Fibroblast of lung (primary cell): ENCODE results near the gene ENO3. TPM values are rescaled to one million over a fixed set of nuclear protein-coding genes. Genes with fewer than 3 reads are reported as not detected.

Experiments used
- DNase-seq, 2 donors: peaks; one replicate each; pipeline versions ENCODE4 v3.0.0 to v3.0.0-alpha.2; 2010; ENCODE audit warnings: low read depth in 2 of 2
- H2AFZ ChIP-seq: 2 replicates; pipeline ENCODE4 v1.5.1; 2012; ENCODE audit warnings: low read length, control low read depth, inconsistent platforms
- H3K27ac ChIP-seq: 2 replicates; pipeline ENCODE4 v1.5.1; 2011; ENCODE audit warnings: low read length, control low read depth; ENCODE audit not compliant: insufficient read depth
- H3K27me3 ChIP-seq: 2 replicates; pipeline ENCODE4 v1.5.1; 2011; ENCODE audit warnings: mild to moderate bottlenecking, low read length; ENCODE audit not compliant: control insufficient read depth, insufficient read depth
- H3K36me3 ChIP-seq: 2 replicates; pipeline ENCODE4 v1.5.1; 2011; ENCODE audit warnings: low read length; ENCODE audit not compliant: control insufficient read depth, insufficient read depth
- H3K4me1 ChIP-seq: 2 replicates; pipeline ENCODE4 v1.5.1; 2011; ENCODE audit warnings: low read length; ENCODE audit not compliant: control insufficient read depth, insufficient read depth; ENCODE audit errors: extremely low read depth
- H3K4me2 ChIP-seq: 2 replicates; pipeline ENCODE4 v1.5.1; 2011; ENCODE audit warnings: low read length, control low read depth; ENCODE audit not compliant: insufficient read depth; ENCODE audit errors: extremely low read depth
- H3K4me3 ChIP-seq, 4 experiments: fragments of 200-600 bp in 1 of 4; sonication (generic) in 1 of 4; replicated peaks in 1 of 4; 2 replicates each; pipeline ENCODE4 v1.5.1; 2011 to 2016; ENCODE audit warnings: low read length in 4 of 4, low read depth in 3 of 4, mild to moderate bottlenecking in 3 of 4, control low read depth in 2 of 4, inconsistent platforms in 1 of 4, mixed read lengths in 1 of 4; ENCODE audit not compliant: insufficient read depth in 1 of 4; ENCODE audit errors: control extremely low read depth in 1 of 4
- H3K79me2 ChIP-seq: 2 replicates; pipeline ENCODE4 v1.5.1; 2012; ENCODE audit warnings: mild to moderate bottlenecking, low read length, inconsistent platforms; ENCODE audit not compliant: control insufficient read depth, insufficient read depth
- H3K9ac ChIP-seq: 2 replicates; pipeline ENCODE4 v1.5.1; 2011; ENCODE audit warnings: mild to moderate bottlenecking, low read length, control low read depth; ENCODE audit not compliant: insufficient read depth
- H3K9me3 ChIP-seq: 2 replicates; pipeline ENCODE4 v1.5.1; 2012; ENCODE audit warnings: low read depth, low read length; ENCODE audit not compliant: control insufficient read depth, insufficient read depth
- H4K20me1 ChIP-seq: 2 replicates; pipeline ENCODE4 v1.5.1; 2011; ENCODE audit warnings: low read length; ENCODE audit not compliant: control insufficient read depth, insufficient read depth; ENCODE audit errors: extremely low read depth
- EZH2 ChIP-seq: IDR thresholded peaks from 2 replicates; pipeline ENCODE4 v1.5.1; 2012; ENCODE audit warnings: low read length, control low read depth, mild to moderate bottlenecking; ENCODE audit errors: missing control alignments
- polyA plus RNA-seq, 2 donors: library from polyadenylated mRNA; depleted of rRNA in 1 of 2; stranded (reverse) in 1 of 2; unstranded in 1 of 2; fragments of >200 nt; gene quantifications; 2 replicates each; pipeline ENCODE4 v1.2.1, GENCODE V29; 2011 to 2012; ENCODE audit warnings: missing spikeins in 1 of 2
- total RNA-seq: library from RNA; depleted of rRNA; stranded (reverse); fragments of >200 nt; gene quantifications from 2 replicates; pipeline ENCODE4 v1.2.1, GENCODE V29; 2014
- TF ChIP-seq, protein P1 (sequence below), 2 donors: IDR thresholded peaks in 1 of 2; conservative IDR thresholded peaks in 1 of 2; 1 replicate in 1 of 2; 2 replicates in 1 of 2; pipeline ENCODE4 v1.5.1; 2011 to 2012; ENCODE audit warnings: low read length in 2 of 2, control low read depth in 1 of 2, inconsistent platforms in 1 of 2, low read depth in 1 of 2, mild to moderate bottlenecking in 1 of 2

The ENO3 gene
- total and polyA plus RNA-seq, 2 donors (not counting 1 experiment from before 2014, with no cell fraction given) = 2.0 to 4.3 TPM

DNA sequence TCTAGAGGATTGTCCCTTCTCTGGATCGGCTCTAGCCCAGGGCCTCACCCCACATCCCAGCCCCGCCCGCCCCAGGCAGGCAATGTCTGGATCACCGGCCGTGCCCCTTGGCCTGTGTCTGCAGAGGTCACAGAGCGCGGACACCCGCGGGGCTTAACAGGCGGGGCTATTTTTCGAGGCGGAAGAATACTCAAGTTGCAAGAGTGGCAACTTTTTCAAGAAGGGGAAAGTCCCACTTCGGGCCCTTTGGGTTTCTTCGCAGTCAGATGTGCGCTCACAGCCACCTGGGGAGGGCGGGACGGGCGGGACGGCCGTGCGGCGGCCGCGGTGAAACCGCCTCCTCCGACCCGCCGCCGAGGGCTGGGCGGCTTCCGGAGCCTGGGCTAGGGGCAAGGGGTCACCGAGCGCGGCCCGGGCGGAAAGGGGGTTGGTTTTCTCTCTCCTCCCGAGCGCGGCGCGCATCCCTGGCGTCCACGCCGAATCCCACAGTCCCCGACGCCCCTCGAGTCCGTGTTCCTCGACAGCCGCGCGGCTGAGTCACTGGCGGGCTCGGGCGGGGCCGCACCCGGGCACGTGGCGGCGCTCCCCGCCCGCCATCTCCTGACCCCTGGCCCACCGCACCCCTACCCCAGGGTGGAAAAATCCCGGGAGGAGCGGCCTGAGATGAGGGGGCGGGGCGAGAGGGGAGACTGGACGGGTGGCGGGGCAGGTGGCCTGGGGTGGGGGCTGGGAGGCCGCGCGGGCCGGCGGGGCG is 1.4 kb upstream of the ENO3 start:
- peak overlapping the region; percentile 84 for H3K27ac ChIP-seq
- H4K20me1 ChIP-seq = peaks cover 2% of the 10 kb centered on the region
- TF ChIP-seq EZH2 = no peak
- TF ChIP-seq, protein P1, sequence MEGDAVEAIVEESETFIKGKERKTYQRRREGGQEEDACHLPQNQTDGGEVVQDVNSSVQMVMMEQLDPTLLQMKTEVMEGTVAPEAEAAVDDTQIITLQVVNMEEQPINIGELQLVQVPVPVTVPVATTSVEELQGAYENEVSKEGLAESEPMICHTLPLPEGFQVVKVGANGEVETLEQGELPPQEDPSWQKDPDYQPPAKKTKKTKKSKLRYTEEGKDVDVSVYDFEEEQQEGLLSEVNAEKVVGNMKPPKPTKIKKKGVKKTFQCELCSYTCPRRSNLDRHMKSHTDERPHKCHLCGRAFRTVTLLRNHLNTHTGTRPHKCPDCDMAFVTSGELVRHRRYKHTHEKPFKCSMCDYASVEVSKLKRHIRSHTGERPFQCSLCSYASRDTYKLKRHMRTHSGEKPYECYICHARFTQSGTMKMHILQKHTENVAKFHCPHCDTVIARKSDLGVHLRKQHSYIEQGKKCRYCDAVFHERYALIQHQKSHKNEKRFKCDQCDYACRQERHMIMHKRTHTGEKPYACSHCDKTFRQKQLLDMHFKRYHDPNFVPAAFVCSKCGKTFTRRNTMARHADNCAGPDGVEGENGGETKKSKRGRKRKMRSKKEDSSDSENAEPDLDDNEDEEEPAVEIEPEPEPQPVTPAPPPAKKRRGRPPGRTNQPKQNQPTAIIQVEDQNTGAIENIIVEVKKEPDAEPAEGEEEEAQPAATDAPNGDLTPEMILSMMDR (conservative IDR thresholded peaks at IDR 0.05 in 1 of 2, IDR thresholded peaks at IDR 0.05 in 1 of 2; ENCODE audit: low read depth in 1 of 2, low read length in 2 of 2) = no peak
- H3K27me3 ChIP-seq = no peaks in the 10 kb centered on the region
- peaks cover 11% of the 10 kb centered on the region for H3K36me3 ChIP-seq
- no peaks in the 10 kb centered on the region for H3K9me3 ChIP-seq
- H3K4me1 ChIP-seq = peaks cover 24% of the 10 kb centered on the region
- H3K4me3 ChIP-seq = peak overlapping the region; percentile 47 to 97 (median 60)
- DNase-seq = peak; percentile 71 to 76
- H3K9ac ChIP-seq = peak overlapping the region; percentile 55
- H3K79me2 ChIP-seq = peaks cover 38% of the 10 kb centered on the region
- no peak overlapping the region for H2AFZ ChIP-seq
- H3K4me2 ChIP-seq = peak overlapping the region; percentile 97

DNA sequence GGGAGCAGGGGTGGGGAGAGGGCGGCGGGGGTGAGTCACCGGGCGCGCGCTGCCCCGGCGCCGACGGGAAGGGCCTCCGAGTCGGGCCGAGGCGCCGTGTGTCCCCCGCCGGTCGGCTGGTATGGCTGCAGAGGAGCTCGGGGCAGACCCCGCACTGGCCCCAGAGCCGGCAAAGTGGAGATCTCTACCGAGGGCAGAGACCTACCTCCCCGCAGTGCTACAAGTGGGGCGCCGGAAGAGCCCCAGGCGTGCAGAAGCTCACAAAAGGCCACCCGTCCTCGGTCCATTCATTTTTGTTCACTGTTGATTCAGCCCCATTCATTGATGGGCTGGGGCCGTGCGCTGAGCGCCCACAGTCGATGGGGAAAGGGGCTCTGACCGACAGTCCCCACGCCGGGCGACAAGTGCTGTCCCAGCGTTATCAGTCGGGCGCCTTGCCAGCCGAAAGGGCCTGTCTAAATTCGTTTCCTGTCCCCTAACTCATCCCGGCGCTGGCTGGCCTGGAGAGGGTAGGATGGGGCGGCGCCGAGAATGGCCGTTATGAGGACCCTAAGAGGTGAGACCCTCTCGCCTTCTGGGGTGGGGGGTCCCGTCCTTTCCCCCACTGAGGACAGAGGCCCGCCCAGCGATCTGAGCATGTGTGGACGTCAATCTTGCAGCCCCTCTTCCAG is 709 bp upstream of the ENO3 start:
- Histone ChIP-seq H3K4me3 (peak overlapping the region; percentile 9 to 52 (median 30)), H3K9ac (peak overlapping the region; percentile 58), H4K20me1 (peaks cover 2% of the 10 kb centered on the region), H3K79me2 (peaks cover 31% of the 10 kb centered on the region), H3K36me3 (peaks cover 8% of the 10 kb centered on the region), H3K4me2 (peak overlapping the region; percentile 66), H2AFZ (peak overlapping the region; percentile 19), H3K9me3 (no peaks in the 10 kb centered on the region), H3K4me1 (peaks cover 18% of the 10 kb centered on the region), H3K27me3 (no peaks in the 10 kb centered on the region), H3K27ac (peak overlapping the region; percentile 80)
- DNase-seq = no peak
- no peak for TF ChIP-seq EZH2
- TF ChIP-seq, protein P1 (conservative IDR thresholded peaks at IDR 0.05 in 1 of 2, IDR thresholded peaks at IDR 0.05 in 1 of 2; ENCODE audit: low read depth in 1 of 2, low read length in 2 of 2) = no peak

DNA sequence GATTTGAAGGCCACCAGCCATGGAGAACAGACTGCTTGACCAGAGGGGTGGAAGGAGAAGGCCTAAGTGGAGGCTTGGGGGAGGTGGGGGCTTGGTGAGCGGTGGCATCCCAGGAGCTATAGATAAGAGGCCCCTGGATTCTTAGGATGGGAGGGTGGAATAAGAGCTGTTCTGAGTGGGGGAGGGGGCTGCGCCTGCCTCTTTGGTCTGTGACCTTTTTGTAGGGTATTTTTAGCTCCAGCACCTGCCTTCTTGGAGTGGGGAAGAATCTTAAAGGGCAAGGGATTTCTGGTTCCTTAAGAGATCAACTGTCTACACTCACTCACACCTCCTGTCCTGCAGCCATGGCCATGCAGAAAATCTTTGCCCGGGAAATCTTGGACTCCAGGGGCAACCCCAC is 567 bp downstream of the ENO3 start:
- no peak overlapping the region for H3K27ac ChIP-seq
- no peaks in the 10 kb centered on the region for H3K9me3 ChIP-seq
- H2AFZ ChIP-seq = no peak overlapping the region
- H3K9ac ChIP-seq = no peak overlapping the region
- peaks cover 2% of the 10 kb centered on the region for H4K20me1 ChIP-seq
- peaks cover 5% of the 10 kb centered on the region for H3K36me3 ChIP-seq
- H3K4me2 ChIP-seq = no peak overlapping the region
- no peaks in the 10 kb centered on the region for H3K27me3 ChIP-seq
- H3K4me1 ChIP-seq = peaks cover 15% of the 10 kb centered on the region
- peaks cover 18% of the 10 kb centered on the region for H3K79me2 ChIP-seq
- DNase-seq = no peak
- no peak overlapping the region for H3K4me3 ChIP-seq
- no peak for TF ChIP-seq EZH2
- TF ChIP-seq, protein P1 (conservative IDR thresholded peaks at IDR 0.05 in 1 of 2, IDR thresholded peaks at IDR 0.05 in 1 of 2; ENCODE audit: low read depth in 1 of 2, low read length in 2 of 2) = no peak
